ENCODE measurements around the gene RIPK4. TPM values are rescaled to one million over a fixed set of nuclear protein-coding genes. Genes with fewer than 3 reads are reported as not detected.

RIPK4 gene
- total and polyA plus RNA-seq, 2 donors (not counting 1 experiment from before 2014, with no cell fraction given): not detected

GRCh38 chr21:41769521-41769920 is 2.7 kb upstream of the RIPK4 start:
- 69% methylated on average over 7 of the region's 7 CpGs for WGBS (ENCODE audit: insufficient coverage)
- H3K9me3 ChIP-seq (ENCODE audit: control extremely low read depth in 1 of 3, control insufficient read depth in 2 of 3, insufficient read depth in 1 of 3, low read length in 2 of 3): peaks cover 0 to 21% (median 0%) of the 10 kb centered on the region in 3 donors
- H2AFZ ChIP-seq (ENCODE audit: insufficient read depth, low read depth, low read length, poor library complexity, severe bottlenecking): no peak overlapping the region
- Mint-ChIP-seq H3K27ac (no peak overlapping the region), H3K4me1 (peaks cover 24% of the 10 kb centered on the region), H3K27me3 (peaks cover 82% of the 10 kb centered on the region), H3K9me3 (ENCODE audit: insufficient read depth) (no peaks in the 10 kb centered on the region), H3K4me3 (peak overlapping the region; percentile 88)
- intact Hi-C loops (cut with micrococcal nuclease): no loop called here
- H4K20me1 ChIP-seq (ENCODE audit: control insufficient read depth, insufficient read depth, low read length, poor library complexity, severe bottlenecking): no peaks in the 10 kb centered on the region
- CTCF ChIA-PET: no interaction called here
- H3K27me3 ChIP-seq (replicated peaks in 1 of 4; ENCODE audit: control extremely low read depth in 1 of 4, control insufficient read depth in 3 of 4, insufficient read depth in 4 of 4, low read length in 3 of 4): peaks cover 0 to 71% (median 33%) of the 10 kb centered on the region in 4 experiments
- no peak overlapping the region for H3K9ac ChIP-seq (ENCODE audit: low read length)
- no peak overlapping the region for H3K4me3 ChIP-seq (ENCODE audit: control extremely low read depth in 1 of 5, extremely low read depth in 1 of 5, insufficient read depth in 1 of 5, low read depth in 2 of 5, low read length in 4 of 5)
- no peaks in the 10 kb centered on the region for H3K79me2 ChIP-seq (ENCODE audit: control insufficient read depth, insufficient read depth, low read length)
- POLR2A ChIA-PET: no interaction called here
- H3K4me1 ChIP-seq (ENCODE audit: control insufficient read depth in 2 of 2, insufficient read depth in 2 of 2, low read length in 2 of 2): peaks cover 28 to 33% of the 10 kb centered on the region in 2 donors
- no peaks in the 10 kb centered on the region for H3K36me3 ChIP-seq (replicated peaks in 1 of 2; ENCODE audit: control extremely low read depth in 1 of 2, control insufficient read depth in 1 of 2, extremely low read depth in 1 of 2, insufficient read depth in 2 of 2, low read length in 1 of 2)
- no peak overlapping the region for H3K4me2 ChIP-seq (replicated peaks; ENCODE audit: low read depth, low read length, poor library complexity, severe bottlenecking)
- ATAC-seq (ENCODE audit: low read depth) (no peak), DNase-seq (no peak)
- no peak for TF ChIP-seq EZH2 (IDR thresholded peaks at IDR 0.05; ENCODE audit: borderline replicate concordance, insufficient read depth, low read depth, low read length, poor library complexity, severe bottlenecking)
- TF ChIP-seq CTCF (IDR thresholded peaks at IDR 0.05): no peak
- H3K27ac ChIP-seq (ENCODE audit: low read length in 2 of 2): no peak overlapping the region

GRCh38 chr21:41769111-41769510 is 2.3 kb upstream of the RIPK4 start:
- peaks cover 0 to 24% (median 0%) of the 10 kb centered on the region in 3 donors for H3K9me3 ChIP-seq (ENCODE audit: control extremely low read depth in 1 of 3, control insufficient read depth in 2 of 3, insufficient read depth in 1 of 3, low read length in 2 of 3)
- no peaks in the 10 kb centered on the region for H3K9me3 Mint-ChIP-seq (ENCODE audit: insufficient read depth)
- TF ChIP-seq EZH2 (IDR thresholded peaks at IDR 0.05; ENCODE audit: borderline replicate concordance, insufficient read depth, low read depth, low read length, poor library complexity, severe bottlenecking) (no peak), CTCF (IDR thresholded peaks at IDR 0.05) (no peak)
- DNase-seq (no peak), ATAC-seq (ENCODE audit: low read depth) (no peak)
- H3K4me3 ChIP-seq (ENCODE audit: control extremely low read depth in 1 of 5, extremely low read depth in 1 of 5, insufficient read depth in 1 of 5, low read depth in 2 of 5, low read length in 4 of 5): peak overlapping the region in 4 of 5 experiments; percentile 8 to 61 (median 40)
- H3K4me2 ChIP-seq (replicated peaks; ENCODE audit: low read depth, low read length, poor library complexity, severe bottlenecking): peak overlapping the region; percentile 80
- no peaks in the 10 kb centered on the region for H3K79me2 ChIP-seq (ENCODE audit: control insufficient read depth, insufficient read depth, low read length)
- peaks cover 0 to 72% (median 37%) of the 10 kb centered on the region in 4 experiments for H3K27me3 ChIP-seq (replicated peaks in 1 of 4; ENCODE audit: control extremely low read depth in 1 of 4, control insufficient read depth in 3 of 4, insufficient read depth in 4 of 4, low read length in 3 of 4)
- no peak overlapping the region for H3K27ac Mint-ChIP-seq
- H2AFZ ChIP-seq (ENCODE audit: insufficient read depth, low read depth, low read length, poor library complexity, severe bottlenecking): peak overlapping the region; percentile 51
- H3K4me1 Mint-ChIP-seq: peaks cover 24% of the 10 kb centered on the region
- WGBS (ENCODE audit: insufficient coverage): 8% methylated on average over 2 of the region's 10 CpGs
- ChIA-PET POLR2A (no interaction called here), CTCF (interaction anchor here (1.2 kb wide), 1 partner anchor 486 kb away, joined by 9 read pairs; no protein-coding TSS in a partner anchor)
- H3K9ac ChIP-seq (ENCODE audit: low read length): peak overlapping the region; percentile 58
- intact Hi-C loops (cut with micrococcal nuclease): no loop called here
- no peaks in the 10 kb centered on the region for H4K20me1 ChIP-seq (ENCODE audit: control insufficient read depth, insufficient read depth, low read length, poor library complexity, severe bottlenecking)
- no peak overlapping the region for H3K27ac ChIP-seq (ENCODE audit: low read length in 2 of 2)
- H3K4me3 Mint-ChIP-seq: peak overlapping the region; percentile 88
- peaks cover 28 to 33% of the 10 kb centered on the region in 2 donors for H3K4me1 ChIP-seq (ENCODE audit: control insufficient read depth in 2 of 2, insufficient read depth in 2 of 2, low read length in 2 of 2)
- H3K36me3 ChIP-seq (replicated peaks in 1 of 2; ENCODE audit: control extremely low read depth in 1 of 2, control insufficient read depth in 1 of 2, extremely low read depth in 1 of 2, insufficient read depth in 2 of 2, low read length in 1 of 2): no peaks in the 10 kb centered on the region
- H3K27me3 Mint-ChIP-seq: peaks cover 83% of the 10 kb centered on the region

Measured in B cell (primary cell).